Mesendoderm (in vitro differentiated cells): ENCODE results near the gene TEAD3.

Experiments
- DNase-seq: peaks from one replicate; pipeline ENCODE4 v3.0.0; 2013
- H2AK5ac ChIP-seq: 2 replicates; pipeline ENCODE4 v1.6.1; 2013; ENCODE audit warnings: low read length, inconsistent platforms
- H2BK120ac ChIP-seq: 2 replicates; pipeline ENCODE4 v1.6.1; 2013; ENCODE audit warnings: low read depth, mild to moderate bottlenecking, low read length, moderate library complexity, mixed read lengths
- H2BK15ac ChIP-seq: replicated peaks from 2 replicates; pipeline ENCODE4 v1.6.1; 2013; ENCODE audit warnings: low read depth, mild to moderate bottlenecking, moderate library complexity
- H2BK5ac ChIP-seq: 2 replicates; pipeline ENCODE4 v1.6.1; 2013; ENCODE audit warnings: low read length, inconsistent platforms
- H3K18ac ChIP-seq: 2 replicates; pipeline ENCODE4 v1.6.1; 2013; ENCODE audit warnings: mild to moderate bottlenecking, low read length, mixed read lengths
- H3K23ac ChIP-seq: one replicate; pipeline ENCODE4 v1.6.1; 2013; ENCODE audit warnings: low read length
- H3K27ac ChIP-seq: 2 replicates; pipeline ENCODE4 v1.5.1; 2013; ENCODE audit warnings: low read depth, mild to moderate bottlenecking, inconsistent platforms, low read length, moderate library complexity
- H3K27me3 ChIP-seq: 2 replicates; pipeline ENCODE4 v1.6.1; 2013; ENCODE audit warnings: low read length, control low read depth, mild to moderate bottlenecking, inconsistent platforms; ENCODE audit not compliant: insufficient read depth, poor library complexity
- H3K36me3 ChIP-seq: 2 replicates; pipeline ENCODE4 v1.6.1; 2013; ENCODE audit warnings: low read length, inconsistent platforms; ENCODE audit not compliant: control insufficient read depth, insufficient read depth
- H3K4ac ChIP-seq: one replicate; pipeline ENCODE4 v1.6.1; 2013; ENCODE audit warnings: low read depth, mild to moderate bottlenecking, low read length, moderate library complexity
- H3K4me1 ChIP-seq: 2 replicates; pipeline ENCODE4 v1.6.1; 2013; ENCODE audit warnings: low read depth, low read length, inconsistent platforms; ENCODE audit not compliant: control insufficient read depth
- H3K4me2 ChIP-seq: 2 replicates; pipeline ENCODE4 v1.6.1; 2013; ENCODE audit warnings: low read length
- H3K4me3 ChIP-seq: 2 replicates; pipeline ENCODE4 v1.5.1; 2013; ENCODE audit warnings: mild to moderate bottlenecking, low read length
- H3K56ac ChIP-seq: one replicate; pipeline ENCODE4 v1.6.1; 2013; ENCODE audit warnings: low read length
- H3K79me1 ChIP-seq: 2 replicates; pipeline ENCODE4 v1.6.1; 2013; ENCODE audit warnings: low read length, inconsistent platforms
- H3K79me2 ChIP-seq: 2 replicates; pipeline ENCODE4 v1.6.1; 2013; ENCODE audit warnings: mild to moderate bottlenecking, low read length; ENCODE audit not compliant: control insufficient read depth, insufficient read depth
- H3K9ac ChIP-seq: 2 replicates; pipeline ENCODE4 v1.6.1; 2013; ENCODE audit warnings: low read length, inconsistent platforms
- H4K5ac ChIP-seq: one replicate; pipeline ENCODE4 v1.6.1; 2013; ENCODE audit warnings: low read length
- H4K8ac ChIP-seq: one replicate; pipeline ENCODE4 v1.6.1; 2013; ENCODE audit warnings: low read depth, mild to moderate bottlenecking, control low read depth, low read length, moderate library complexity
- WGBS: extraction: QIAGEN DNeasy Blood & Tissue Kit; methylation state at CpG from one replicate; pipeline ENCODE4 v1.1.7; 2013; ENCODE audit warnings: low lambda C conversion rate, missing lambda C conversion rate; ENCODE audit not compliant: insufficient coverage; ENCODE audit errors: extremely low coverage; 5-methylcytosine and 5-hydroxymethylcytosine counted together

The TEAD3 gene

DNA sequence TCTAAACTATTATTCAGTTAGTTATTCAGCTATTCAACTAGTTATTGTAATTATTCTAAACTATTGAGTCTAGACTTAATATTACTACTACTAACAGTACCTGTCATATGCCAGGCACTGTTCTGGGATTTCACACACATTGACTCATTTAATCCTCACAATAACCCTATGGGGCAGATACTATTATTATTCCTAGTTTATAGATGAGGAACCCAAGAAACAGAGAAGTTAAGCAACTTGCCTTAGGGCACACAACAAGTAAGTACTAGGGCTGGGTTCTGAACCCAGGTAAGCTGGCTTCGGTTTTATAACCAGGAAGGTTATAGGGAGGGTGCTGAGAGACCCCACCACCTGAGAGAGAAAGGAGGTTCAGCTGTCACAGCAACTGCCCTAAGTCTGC is 7.8 kb downstream of the TEAD3 start:
- Histone ChIP-seq H3K36me3 (no peaks in the 10 kb centered on the region), H3K79me1 (peaks cover 24% of the 10 kb centered on the region), H3K27me3 (no peaks in the 10 kb centered on the region), H3K79me2 (peaks cover 49% of the 10 kb centered on the region), H3K4me1 (peaks cover 59% of the 10 kb centered on the region), H2AK5ac (no peak overlapping the region), H3K56ac (peak overlapping the region; percentile 71), H2BK120ac (peak overlapping the region; percentile 62), H4K5ac (no peak overlapping the region), H3K18ac (no peak overlapping the region), H2BK5ac (no peak overlapping the region), H2BK15ac (no peak overlapping the region), H3K23ac (no peak overlapping the region), H3K4me3 (no peak overlapping the region), H3K27ac (peak overlapping the region; percentile 68), H4K8ac (no peak overlapping the region), H3K4ac (peak overlapping the region; percentile 44), H3K9ac (no peak overlapping the region), H3K4me2 (no peak overlapping the region)
- DNase-seq: no peak
- WGBS: no CpG with 5 or more reads among the region's 1 CpG

DNA sequence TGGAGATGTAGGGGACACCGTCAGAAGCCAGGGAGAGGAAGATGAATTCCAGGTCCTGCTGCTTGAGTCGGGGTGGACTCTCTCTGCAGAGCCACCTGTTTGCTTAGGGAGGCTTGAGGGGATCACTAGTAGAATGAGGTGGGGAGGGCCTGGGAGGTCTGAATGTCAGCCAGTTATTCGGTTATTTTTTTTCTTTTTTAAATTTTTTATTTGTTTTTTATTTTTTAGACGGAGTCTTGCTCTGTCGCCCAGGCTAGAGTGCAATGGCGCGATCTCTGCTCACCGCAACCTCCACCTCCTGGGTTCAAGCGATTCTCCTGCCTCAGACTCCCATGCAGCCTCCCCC is 8.4 kb downstream of the TEAD3 start:
- Histone ChIP-seq H2AK5ac (no peak overlapping the region), H3K4me2 (no peak overlapping the region), H3K79me1 (peaks cover 19% of the 10 kb centered on the region), H3K79me2 (peaks cover 43% of the 10 kb centered on the region), H3K23ac (no peak overlapping the region), H3K4ac (no peak overlapping the region), H4K8ac (no peak overlapping the region), H3K27me3 (no peaks in the 10 kb centered on the region), H3K4me3 (no peak overlapping the region), H2BK5ac (no peak overlapping the region), H2BK15ac (no peak overlapping the region), H3K4me1 (peaks cover 54% of the 10 kb centered on the region), H3K56ac (peak overlapping the region; percentile 6), H4K5ac (no peak overlapping the region), H3K18ac (no peak overlapping the region), H2BK120ac (no peak overlapping the region), H3K27ac (peak overlapping the region; percentile 63), H3K9ac (no peak overlapping the region), H3K36me3 (no peaks in the 10 kb centered on the region)
- WGBS: no CpG with 5 or more reads among the region's 9 CpGs
- no peak for DNase-seq

- Histone ChIP-seq H3K4me3 (no peak overlapping the region), H3K4ac (no peak overlapping the region)
Observed at GRCh38 chr6:35487658-35488516, 9.0 kb downstream of the TEAD3 start.

DNA sequence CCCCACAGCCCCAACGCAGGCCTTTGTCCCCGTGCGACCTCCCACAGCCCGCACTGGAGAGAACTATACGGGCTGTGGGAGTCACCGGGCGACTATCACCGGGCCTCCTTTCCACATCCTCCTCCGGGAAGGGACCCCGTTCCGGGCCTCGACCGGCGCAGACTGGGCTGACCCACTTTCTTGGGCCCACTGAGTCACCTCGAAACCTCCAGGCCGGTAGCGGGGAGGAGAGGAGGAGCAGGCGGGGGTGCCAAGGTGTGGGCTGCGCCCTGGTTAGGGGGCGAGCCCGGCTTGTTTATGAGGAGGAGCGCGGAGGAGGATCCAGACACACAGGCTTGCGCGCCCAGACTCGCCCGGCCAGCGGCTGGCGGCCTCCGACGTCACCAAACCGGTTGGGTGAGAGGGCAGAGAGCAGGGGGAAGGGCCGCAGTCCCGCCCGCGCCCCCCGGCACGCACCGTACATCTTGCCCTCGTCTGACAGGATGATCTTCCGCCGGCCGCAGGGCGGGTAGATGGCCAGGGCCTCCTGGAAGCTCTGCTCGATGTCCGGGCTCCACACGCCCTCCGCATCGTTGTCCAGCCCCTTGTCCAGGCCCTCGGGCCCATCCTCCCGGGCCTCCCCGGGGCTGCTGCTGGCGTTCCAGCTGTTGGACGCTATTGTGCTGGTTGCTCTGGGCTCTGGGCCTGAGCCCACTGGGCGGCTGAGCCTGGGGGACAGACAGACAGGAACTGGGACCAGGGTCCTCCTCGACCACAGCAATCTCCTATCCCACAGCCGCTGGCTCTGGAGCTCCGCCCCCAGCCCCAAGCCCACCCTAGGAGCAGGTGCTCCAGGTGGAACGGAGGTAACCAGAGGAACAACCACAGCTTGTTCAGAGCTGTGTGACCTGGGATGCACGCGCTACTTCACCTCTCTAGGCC is 10.6 kb downstream of the TEAD3 start:
- no CpG with 5 or more reads among the region's 61 CpGs for WGBS
- Histone ChIP-seq H4K8ac (no peak overlapping the region), H3K9ac (peak overlapping the region; percentile 83), H3K4ac (peak overlapping the region; percentile 84), H3K36me3 (peaks cover 2% of the 10 kb centered on the region), H2BK120ac (no peak overlapping the region), H3K4me1 (peaks cover 37% of the 10 kb centered on the region), H3K23ac (peak overlapping the region; percentile 95), H3K4me2 (peak overlapping the region; percentile 45), H3K27me3 (no peaks in the 10 kb centered on the region), H2BK5ac (peak overlapping the region; percentile 88), H3K79me2 (peaks cover 28% of the 10 kb centered on the region), H4K5ac (peak overlapping the region; percentile 90), H2BK15ac (no peak overlapping the region), H3K4me3 (no peak overlapping the region), H3K27ac (peak overlapping the region; percentile 90), H2AK5ac (peak overlapping the region; percentile 83), H3K18ac (peak overlapping the region; percentile 54), H3K79me1 (peaks cover 14% of the 10 kb centered on the region), H3K56ac (peak overlapping the region; percentile 91)
- peak; percentile 93 for DNase-seq

More at GRCh38 chr6:35487658-35488516, 9.0 kb downstream of the TEAD3 start:
- H3K4me1 ChIP-seq: peaks cover 53% of the 10 kb centered on the region
- WGBS: no CpG with 5 or more reads among the region's 9 CpGs
- no peak overlapping the region for H3K9ac ChIP-seq
- H2AK5ac ChIP-seq: peak overlapping the region; percentile 83
- peaks cover 19% of the 10 kb centered on the region for H3K79me1 ChIP-seq
- H3K23ac ChIP-seq: no peak overlapping the region
- H3K27me3 ChIP-seq: no peaks in the 10 kb centered on the region
- H3K79me2 ChIP-seq: peaks cover 39% of the 10 kb centered on the region
- no peak overlapping the region for H3K18ac ChIP-seq
- H2BK15ac ChIP-seq: no peak overlapping the region
- H3K27ac ChIP-seq: peak overlapping the region; percentile 63
- peak overlapping the region; percentile 6 for H3K56ac ChIP-seq
- H4K8ac ChIP-seq: no peak overlapping the region
- no peak for DNase-seq
- H3K4me2 ChIP-seq: no peak overlapping the region
- no peak overlapping the region for H2BK120ac ChIP-seq
- peak overlapping the region; percentile 39 for H2BK5ac ChIP-seq
- no peak overlapping the region for H4K5ac ChIP-seq
- H3K36me3 ChIP-seq: no peaks in the 10 kb centered on the region

DNA sequence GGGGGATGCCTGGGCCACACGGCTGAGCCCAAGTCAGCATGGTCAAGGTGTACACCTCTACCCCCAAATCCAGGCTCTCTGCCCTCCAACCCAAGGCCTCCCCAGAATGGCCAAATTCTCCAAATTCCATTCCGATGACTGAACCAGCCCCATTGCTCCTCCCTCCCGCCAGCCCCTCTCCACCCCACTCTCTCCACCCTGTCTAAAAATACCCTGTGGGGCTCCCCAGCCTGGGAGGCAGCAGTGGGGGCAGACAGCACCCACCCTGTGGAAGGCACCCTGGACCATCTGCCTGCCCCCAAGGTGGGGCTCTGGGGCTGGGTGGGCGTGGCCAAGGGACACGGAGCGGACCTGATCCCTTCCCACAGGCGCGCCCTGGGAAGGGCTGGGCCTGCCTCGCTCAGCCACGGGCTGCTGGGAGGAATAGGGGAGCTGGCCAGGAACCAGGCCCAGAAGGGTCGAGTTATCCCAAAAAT is 11.4 kb downstream of the TEAD3 start:
- peak overlapping the region; percentile 45 for H3K4me2 ChIP-seq
- peaks cover 2% of the 10 kb centered on the region for H3K36me3 ChIP-seq
- no peak overlapping the region for H4K8ac ChIP-seq
- H4K5ac ChIP-seq: peak overlapping the region; percentile 90
- peak overlapping the region; percentile 95 for H3K23ac ChIP-seq
- peak overlapping the region; percentile 93 for H2BK5ac ChIP-seq
- no peak overlapping the region for H3K4me3 ChIP-seq
- peaks cover 25% of the 10 kb centered on the region for H3K79me2 ChIP-seq
- H3K9ac ChIP-seq: peak overlapping the region; percentile 83
- H3K4ac ChIP-seq: peak overlapping the region; percentile 84
- H3K4me1 ChIP-seq: peaks cover 29% of the 10 kb centered on the region
- peak overlapping the region; percentile 54 for H3K18ac ChIP-seq
- H3K79me1 ChIP-seq: peaks cover 14% of the 10 kb centered on the region
- H3K56ac ChIP-seq: peak overlapping the region; percentile 91
- WGBS: no CpG with 5 or more reads among the region's 11 CpGs
- peak; percentile 94 for DNase-seq
- no peak overlapping the region for H2BK120ac ChIP-seq
- H3K27me3 ChIP-seq: no peaks in the 10 kb centered on the region
- no peak overlapping the region for H2BK15ac ChIP-seq
- H3K27ac ChIP-seq: peak overlapping the region; percentile 90
- peak overlapping the region; percentile 83 for H2AK5ac ChIP-seq
